Measurements from ENCODE around the gene MRLN.

MRLN gene

DNA sequence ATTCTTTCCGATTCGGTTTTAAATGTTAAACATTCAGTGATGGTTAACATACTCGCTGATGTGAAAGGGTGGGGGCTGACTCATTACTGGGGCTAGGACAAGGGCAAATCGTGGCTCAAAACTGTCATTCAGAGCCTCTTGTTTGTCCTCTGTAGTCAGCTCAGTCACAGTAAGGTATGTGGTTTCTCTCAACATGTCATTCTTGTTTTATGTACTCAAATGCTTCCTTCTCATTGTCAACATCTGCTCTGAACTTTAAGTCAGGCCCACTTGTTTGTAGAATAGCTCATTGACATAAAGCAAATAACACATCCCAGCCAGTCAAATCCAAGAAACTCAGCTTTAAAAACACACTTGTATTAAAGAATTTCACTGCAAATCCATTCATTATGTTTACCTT is 50.9 kb downstream of the MRLN start:
- no peak for DNase-seq

DNA sequence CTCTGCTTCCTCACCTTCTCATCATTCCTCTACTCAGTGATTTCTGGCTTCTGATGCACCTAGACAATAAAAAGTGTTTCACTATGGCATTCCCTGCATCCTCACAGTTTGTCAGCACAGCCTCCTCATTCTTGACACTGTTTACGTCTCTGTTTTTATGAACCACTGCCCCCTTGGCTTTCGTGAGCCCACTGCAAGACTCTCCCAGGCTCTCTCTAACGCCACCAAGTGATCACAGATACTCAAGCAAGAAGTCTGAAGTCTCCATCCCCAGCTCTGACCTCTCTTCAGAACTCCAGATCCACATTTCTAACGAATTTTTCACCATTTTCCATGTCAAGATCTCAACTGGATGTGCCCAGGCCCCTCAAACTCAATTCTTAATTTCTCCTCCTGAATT is 52.5 kb downstream of the MRLN start:
- no peak for DNase-seq

DNA sequence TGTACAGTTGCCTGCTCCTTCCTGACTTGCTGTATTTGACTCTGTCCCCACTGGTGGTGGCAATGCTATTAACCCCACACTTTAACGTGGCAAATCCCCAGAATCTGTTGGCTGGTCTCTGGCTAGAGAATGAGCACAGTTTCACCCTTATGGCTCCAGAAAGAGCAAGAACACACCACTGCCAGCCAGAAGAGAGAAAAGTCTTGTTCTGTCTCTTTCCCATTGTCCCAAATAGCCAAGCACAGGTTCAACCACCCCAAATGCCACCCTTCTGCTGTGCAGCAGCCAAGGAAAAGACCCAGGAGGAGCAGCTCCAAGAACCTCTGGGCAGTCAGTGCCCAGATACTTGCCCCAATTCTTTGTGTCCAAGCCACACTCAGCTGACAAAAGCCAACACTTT is 54.9 kb downstream of the MRLN start:
- DNase-seq, result no peak

DNA sequence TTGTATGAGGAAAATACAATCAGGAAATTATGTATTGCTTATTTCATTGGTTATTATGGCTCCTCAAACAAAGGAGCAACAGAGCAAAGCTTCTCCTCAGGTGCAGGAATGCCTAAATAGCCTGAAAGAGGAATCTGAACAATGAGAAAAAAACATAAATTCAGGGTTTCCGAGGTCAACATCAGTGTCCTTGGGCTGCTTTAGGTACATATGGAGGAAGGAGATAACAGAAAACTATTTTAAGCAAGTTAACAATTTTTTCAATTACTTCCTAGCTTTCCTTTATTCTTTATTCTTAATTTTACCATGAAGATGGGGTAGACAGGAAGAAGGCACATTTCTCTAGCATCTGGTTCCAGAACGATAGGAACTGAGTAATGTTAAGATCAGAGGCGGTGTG is 57.6 kb downstream of the MRLN start:
- no peak for DNase-seq

DNA sequence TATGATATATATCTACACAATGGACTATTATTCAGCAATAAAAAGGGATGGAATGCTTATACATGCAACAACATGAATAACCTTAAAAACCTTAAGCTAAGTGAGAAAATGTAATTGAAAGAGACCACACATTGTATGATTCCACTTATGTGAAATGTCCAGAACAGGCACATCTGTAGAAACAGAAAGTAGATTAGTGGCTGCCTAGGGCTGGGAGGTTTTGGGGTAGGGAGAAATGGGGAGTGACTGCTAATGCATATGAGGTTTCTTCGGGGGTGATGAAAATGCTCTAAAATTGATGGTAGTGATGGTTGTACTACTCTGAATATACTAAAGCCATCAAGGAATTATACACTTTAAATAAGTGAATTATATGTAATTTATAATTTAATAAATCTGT is 58.3 kb downstream of the MRLN start:
- DNase-seq, result no peak

DNA sequence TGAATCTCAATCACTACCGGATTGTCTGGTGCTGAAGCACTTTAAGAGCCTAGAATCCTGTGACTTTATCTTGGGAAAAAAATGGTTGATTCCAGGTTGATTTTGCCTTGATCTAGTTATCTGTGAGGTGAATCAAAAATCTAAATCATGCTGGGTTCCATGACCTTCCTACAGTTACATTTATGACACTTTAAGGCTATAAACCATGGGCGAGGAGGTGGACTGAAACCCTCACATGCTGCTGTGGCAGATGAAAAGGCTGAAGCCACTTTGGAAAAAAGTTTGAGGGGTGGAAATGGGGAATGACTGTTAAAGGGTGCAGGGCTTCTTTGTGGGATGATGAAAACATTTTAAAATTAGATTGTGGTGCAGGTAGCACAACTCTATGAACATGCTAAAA is 61.1 kb downstream of the MRLN start:
- no peak for DNase-seq

DNA sequence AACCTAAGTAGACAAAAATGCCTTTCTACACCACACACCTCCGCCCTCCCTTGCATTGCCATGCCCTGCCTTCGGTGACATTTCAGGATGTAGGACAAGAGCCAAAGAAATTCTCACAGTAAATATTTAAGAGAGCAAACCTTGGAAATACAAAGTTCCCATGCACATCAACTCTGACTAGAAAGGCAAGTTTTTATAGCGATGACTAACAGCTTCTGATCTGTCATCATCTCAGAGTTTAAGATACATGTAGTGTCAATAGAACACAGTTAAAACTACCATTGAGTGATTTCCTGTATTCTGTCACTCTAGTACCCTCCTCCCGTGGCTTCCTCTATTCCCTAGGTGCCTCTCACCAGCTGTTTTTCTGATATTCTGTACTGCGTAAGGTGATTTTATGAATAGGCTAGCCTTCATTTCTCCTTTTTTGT is 64.3 kb downstream of the MRLN start:
- no peak for DNase-seq

DNA sequence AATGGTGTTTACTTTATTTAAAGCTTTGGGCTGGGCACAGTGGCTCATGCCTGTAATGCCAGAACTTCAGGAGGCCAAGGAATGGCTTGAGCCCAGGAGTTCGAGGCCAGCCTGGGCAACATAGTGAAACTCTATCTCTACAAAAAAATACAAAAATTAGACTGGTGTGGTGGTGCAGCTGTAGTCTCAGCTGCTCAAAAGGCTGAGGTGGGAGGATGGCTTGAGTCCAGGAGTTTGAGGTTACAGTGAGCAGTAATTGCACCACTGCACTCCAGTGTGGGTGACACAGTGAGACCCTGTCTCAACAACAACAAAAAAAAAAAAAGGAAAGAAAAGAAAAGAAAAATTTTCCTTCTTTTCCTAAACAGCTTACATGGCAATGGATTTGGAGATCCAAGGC is 65.6 kb downstream of the MRLN start:
- no peak for DNase-seq
